ENCODE measurements around the gene RNF5.
"Not testable (repeated sequence)": the region's sequence is repeated elsewhere in the genome, so short reads cannot be mapped to it uniquely, and the experiment has no call there.

The RNF5 gene

GRCh38 chr6:32177788-32178546 is at the start of gene RNF5:
Gene RNF5, plus strand, starts transcription at chr6:32178405. Its CDS starts 107 bp downstream, at chr6:32178512.
- DNase-seq = peak; percentile 100

- DNase-seq = no peak
Observed at GRCh38 chr6:32128751-32129296, 49.4 kb upstream of the RNF5 start.

- DNase-seq = no peak
Observed at GRCh38 chr6:32129297-32130088, 48.7 kb upstream of the RNF5 start.

GRCh38 chr6:32131439-32131948 is 46.7 kb upstream of the RNF5 start:
- no peak for DNase-seq

- DNase-seq = no peak
Observed at GRCh38 chr6:32132110-32132509, 46.1 kb upstream of the RNF5 start.

GRCh38 chr6:32133786-32134185 is 44.4 kb upstream of the RNF5 start:
- no peak for DNase-seq

- DNase-seq = no peak
Observed at GRCh38 chr6:32137454-32137853, 40.8 kb upstream of the RNF5 start.

GRCh38 chr6:32139590-32139989 is 38.6 kb upstream of the RNF5 start:
- DNase-seq = no peak

GRCh38 chr6:32140420-32141046 is 37.7 kb upstream of the RNF5 start:
- no peak for DNase-seq

- not testable (repeated sequence) for DNase-seq
Observed at GRCh38 chr6:32144238-32144637, 34.0 kb upstream of the RNF5 start.

- DNase-seq = no peak
Observed at GRCh38 chr6:32146287-32146686, 31.9 kb upstream of the RNF5 start.

GRCh38 chr6:32146687-32147086 is 31.5 kb upstream of the RNF5 start:
- no peak for DNase-seq

- no peak for DNase-seq
Observed at GRCh38 chr6:32147401-32148132, 30.6 kb upstream of the RNF5 start.

- no peak for DNase-seq
Observed at GRCh38 chr6:32148289-32149091, 29.7 kb upstream of the RNF5 start.

GRCh38 chr6:32149092-32149755 is 29.0 kb upstream of the RNF5 start:
- no peak for DNase-seq

- DNase-seq = no peak
Observed at GRCh38 chr6:32149932-32150870, 28.0 kb upstream of the RNF5 start.

GRCh38 chr6:32151181-32151862 is 26.9 kb upstream of the RNF5 start:
- no peak for DNase-seq

GRCh38 chr6:32151863-32152768 is 26.1 kb upstream of the RNF5 start, which contains the start of gene PRRT1:
Gene PRRT1, minus strand, starts transcription at chr6:32151939. Its CDS starts 112 bp downstream, at chr6:32151827.
- no peak for DNase-seq
